ENCODE measurements around the gene LSM10. TPM values are rescaled to one million over a fixed set of nuclear protein-coding genes. Genes with fewer than 3 reads are reported as not detected.

The LSM10 gene
- total and polyA plus RNA-seq, 2 experiments from 2014 or later = 27.5 to 98.9 TPM

GRCh38 chr1:36398370-36398977, 766 bp upstream of the LSM10 start:
- ATAC-seq = no peak
- H3K9me3 Mint-ChIP-seq = 0 out of 3 replicates have a peak, but pooled peaks cover 4% of the 10 kb centered on the region
- H3K27me3 Mint-ChIP-seq (ENCODE audit: insufficient read depth, low read depth, poor library complexity) = peaks cover 14% of the 10 kb centered on the region
- Histone ChIP-seq H3F3A (replicated peaks; ENCODE audit: low read depth) (no peaks in the 10 kb centered on the region; the same call in 1 of the 2 replicates), H4K20me1 (replicated peaks; ENCODE audit: insufficient read depth) (no peaks in the 10 kb centered on the region), H3K4me3 (peak overlapping the region; percentile 95), H3K36me3 (ENCODE audit: insufficient read depth) (no peaks in the 10 kb centered on the region), H3K79me2 (replicated peaks; ENCODE audit: insufficient read depth) (peaks cover 15% of the 10 kb centered on the region; the same call in 1 of the 2 replicates), H3K27ac (ENCODE audit: low read depth) (no peak overlapping the region), H2AFZ (no peak overlapping the region), H3K4me1 (ENCODE audit: insufficient read depth) (peaks cover 8% of the 10 kb centered on the region), H3K4me2 (peak overlapping the region; percentile 97; the same call in 1 of the 2 replicates), H3K9me2 (ENCODE audit: insufficient read depth) (no peaks in the 10 kb centered on the region), H3K27me3 (ENCODE audit: insufficient read depth) (no peaks in the 10 kb centered on the region)
- no peak for DNase-seq (ENCODE audit: low spot score)
- peaks cover 12% of the 10 kb centered on the region for H3K4me1 Mint-ChIP-seq
- TF ChIP-seq, protein P1, sequence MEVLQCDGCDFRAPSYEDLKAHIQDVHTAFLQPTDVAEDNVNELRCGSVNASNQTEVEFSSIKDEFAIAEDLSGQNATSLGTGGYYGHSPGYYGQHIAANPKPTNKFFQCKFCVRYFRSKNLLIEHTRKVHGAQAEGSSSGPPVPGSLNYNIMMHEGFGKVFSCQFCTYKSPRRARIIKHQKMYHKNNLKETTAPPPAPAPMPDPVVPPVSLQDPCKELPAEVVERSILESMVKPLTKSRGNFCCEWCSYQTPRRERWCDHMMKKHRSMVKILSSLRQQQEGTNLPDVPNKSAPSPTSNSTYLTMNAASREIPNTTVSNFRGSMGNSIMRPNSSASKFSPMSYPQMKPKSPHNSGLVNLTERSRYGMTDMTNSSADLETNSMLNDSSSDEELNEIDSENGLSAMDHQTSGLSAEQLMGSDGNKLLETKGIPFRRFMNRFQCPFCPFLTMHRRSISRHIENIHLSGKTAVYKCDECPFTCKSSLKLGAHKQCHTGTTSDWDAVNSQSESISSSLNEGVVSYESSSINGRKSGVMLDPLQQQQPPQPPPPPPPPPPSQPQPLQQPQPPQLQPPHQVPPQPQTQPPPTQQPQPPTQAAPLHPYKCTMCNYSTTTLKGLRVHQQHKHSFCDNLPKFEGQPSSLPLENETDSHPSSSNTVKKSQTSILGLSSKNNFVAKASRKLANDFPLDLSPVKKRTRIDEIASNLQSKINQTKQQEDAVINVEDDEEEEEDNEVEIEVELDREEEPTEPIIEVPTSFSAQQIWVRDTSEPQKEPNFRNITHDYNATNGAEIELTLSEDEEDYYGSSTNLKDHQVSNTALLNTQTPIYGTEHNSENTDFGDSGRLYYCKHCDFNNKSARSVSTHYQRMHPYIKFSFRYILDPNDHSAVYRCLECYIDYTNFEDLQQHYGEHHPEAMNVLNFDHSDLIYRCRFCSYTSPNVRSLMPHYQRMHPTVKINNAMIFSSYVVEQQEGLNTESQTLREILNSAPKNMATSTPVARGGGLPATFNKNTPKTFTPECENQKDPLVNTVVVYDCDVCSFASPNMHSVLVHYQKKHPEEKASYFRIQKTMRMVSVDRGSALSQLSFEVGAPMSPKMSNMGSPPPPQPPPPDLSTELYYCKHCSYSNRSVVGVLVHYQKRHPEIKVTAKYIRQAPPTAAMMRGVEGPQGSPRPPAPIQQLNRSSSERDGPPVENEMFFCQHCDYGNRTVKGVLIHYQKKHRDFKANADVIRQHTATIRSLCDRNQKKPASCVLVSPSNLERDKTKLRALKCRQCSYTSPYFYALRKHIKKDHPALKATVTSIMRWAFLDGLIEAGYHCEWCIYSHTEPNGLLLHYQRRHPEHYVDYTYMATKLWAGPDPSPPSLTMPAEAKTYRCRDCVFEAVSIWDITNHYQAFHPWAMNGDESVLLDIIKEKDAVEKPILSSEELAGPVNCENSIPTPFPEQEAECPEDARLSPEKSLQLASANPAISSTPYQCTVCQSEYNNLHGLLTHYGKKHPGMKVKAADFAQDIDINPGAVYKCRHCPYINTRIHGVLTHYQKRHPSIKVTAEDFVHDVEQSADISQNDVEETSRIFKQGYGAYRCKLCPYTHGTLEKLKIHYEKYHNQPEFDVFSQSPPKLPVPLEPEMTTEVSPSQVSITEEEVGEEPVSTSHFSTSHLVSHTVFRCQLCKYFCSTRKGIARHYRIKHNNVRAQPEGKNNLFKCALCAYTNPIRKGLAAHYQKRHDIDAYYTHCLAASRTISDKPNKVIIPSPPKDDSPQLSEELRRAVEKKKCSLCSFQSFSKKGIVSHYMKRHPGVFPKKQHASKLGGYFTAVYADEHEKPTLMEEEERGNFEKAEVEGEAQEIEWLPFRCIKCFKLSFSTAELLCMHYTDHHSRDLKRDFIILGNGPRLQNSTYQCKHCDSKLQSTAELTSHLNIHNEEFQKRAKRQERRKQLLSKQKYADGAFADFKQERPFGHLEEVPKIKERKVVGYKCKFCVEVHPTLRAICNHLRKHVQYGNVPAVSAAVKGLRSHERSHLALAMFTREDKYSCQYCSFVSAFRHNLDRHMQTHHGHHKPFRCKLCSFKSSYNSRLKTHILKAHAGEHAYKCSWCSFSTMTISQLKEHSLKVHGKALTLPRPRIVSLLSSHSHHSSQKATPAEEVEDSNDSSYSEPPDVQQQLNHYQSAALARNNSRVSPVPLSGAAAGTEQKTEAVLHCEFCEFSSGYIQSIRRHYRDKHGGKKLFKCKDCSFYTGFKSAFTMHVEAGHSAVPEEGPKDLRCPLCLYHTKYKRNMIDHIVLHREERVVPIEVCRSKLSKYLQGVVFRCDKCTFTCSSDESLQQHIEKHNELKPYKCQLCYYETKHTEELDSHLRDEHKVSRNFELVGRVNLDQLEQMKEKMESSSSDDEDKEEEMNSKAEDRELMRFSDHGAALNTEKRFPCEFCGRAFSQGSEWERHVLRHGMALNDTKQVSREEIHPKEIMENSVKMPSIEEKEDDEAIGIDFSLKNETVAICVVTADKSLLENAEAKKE (CRISPR knock-in tag; IDR thresholded peaks at IDR 0.05) = no peak
- TF ChIP-seq EZH2phosphoT487 (IDR thresholded peaks at IDR 0.05; ENCODE audit: unreplicated experiment) = no peak
- TF ChIP-seq, protein P2, sequence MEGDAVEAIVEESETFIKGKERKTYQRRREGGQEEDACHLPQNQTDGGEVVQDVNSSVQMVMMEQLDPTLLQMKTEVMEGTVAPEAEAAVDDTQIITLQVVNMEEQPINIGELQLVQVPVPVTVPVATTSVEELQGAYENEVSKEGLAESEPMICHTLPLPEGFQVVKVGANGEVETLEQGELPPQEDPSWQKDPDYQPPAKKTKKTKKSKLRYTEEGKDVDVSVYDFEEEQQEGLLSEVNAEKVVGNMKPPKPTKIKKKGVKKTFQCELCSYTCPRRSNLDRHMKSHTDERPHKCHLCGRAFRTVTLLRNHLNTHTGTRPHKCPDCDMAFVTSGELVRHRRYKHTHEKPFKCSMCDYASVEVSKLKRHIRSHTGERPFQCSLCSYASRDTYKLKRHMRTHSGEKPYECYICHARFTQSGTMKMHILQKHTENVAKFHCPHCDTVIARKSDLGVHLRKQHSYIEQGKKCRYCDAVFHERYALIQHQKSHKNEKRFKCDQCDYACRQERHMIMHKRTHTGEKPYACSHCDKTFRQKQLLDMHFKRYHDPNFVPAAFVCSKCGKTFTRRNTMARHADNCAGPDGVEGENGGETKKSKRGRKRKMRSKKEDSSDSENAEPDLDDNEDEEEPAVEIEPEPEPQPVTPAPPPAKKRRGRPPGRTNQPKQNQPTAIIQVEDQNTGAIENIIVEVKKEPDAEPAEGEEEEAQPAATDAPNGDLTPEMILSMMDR (conservative IDR thresholded peaks at IDR 0.05; ENCODE audit: low read depth in 2 of 2) = no peak
- TF ChIP-seq ZNF114 (CRISPR knock-in tag; IDR thresholded peaks at IDR 0.05) = no peak
- TF ChIP-seq NANOG (IDR thresholded peaks at IDR 0.05; ENCODE audit: borderline replicate concordance) = no peak
- TF ChIP-seq ZNF331 (CRISPR knock-in tag; IDR thresholded peaks at IDR 0.05; ENCODE audit: low read depth) = no peak
- peaks cover 7% of the 10 kb centered on the region; the same call in 1 of the 3 replicates for H3K36me3 Mint-ChIP-seq (ENCODE audit: low read depth)
- H3K4me3 Mint-ChIP-seq = peak overlapping the region; percentile 93
- peak overlapping the region; percentile 98 for H3K27ac Mint-ChIP-seq

Measured in GM23338 (cell line).